Endodermal cell (in vitro differentiated cells): ENCODE measurements around the gene PSMB11. TPM values are rescaled to one million over a fixed set of nuclear protein-coding genes. Genes with fewer than 3 reads are reported as not detected.

Experiments used
- DNase-seq: peaks from one replicate; pipeline ENCODE4 v3.0.0-alpha.2; 2017
- H3K27ac ChIP-seq: 2 replicates; pipeline ENCODE4 v1.5.1; 2013; ENCODE audit warnings: mild to moderate bottlenecking, low read depth, low read length, moderate library complexity
- H3K27me3 ChIP-seq: 2 replicates; pipeline ENCODE4 v1.6.1; 2013; ENCODE audit warnings: mild to moderate bottlenecking, low read length, moderate library complexity; ENCODE audit not compliant: insufficient read depth, control insufficient read depth, poor library complexity, severe bottlenecking
- H3K36me3 ChIP-seq: 2 replicates; pipeline ENCODE4 v1.7.0; 2013; ENCODE audit warnings: mild to moderate bottlenecking, low read length, moderate library complexity; ENCODE audit not compliant: control insufficient read depth, insufficient read depth
- H3K4me1 ChIP-seq: one replicate; pipeline ENCODE4 v1.7.0; 2013; ENCODE audit warnings: low read length; ENCODE audit not compliant: control insufficient read depth, insufficient read depth
- H3K4me3 ChIP-seq: 2 replicates; pipeline ENCODE4 v1.5.1; 2013; ENCODE audit warnings: mild to moderate bottlenecking, low read length, moderate library complexity
- H3K9ac ChIP-seq: 2 replicates; pipeline ENCODE4 v1.6.1; 2013; ENCODE audit warnings: mild to moderate bottlenecking, low read length, moderate library complexity; ENCODE audit not compliant: poor library complexity, severe bottlenecking; ENCODE audit errors: extremely low read depth
- H3K9me3 ChIP-seq: 2 replicates; pipeline ENCODE4 v1.6.1; 2013; ENCODE audit warnings: mild to moderate bottlenecking, low read length, moderate library complexity; ENCODE audit not compliant: control insufficient read depth
- H3K27ac Mint-ChIP-seq: 2 replicates; pipeline ENCODE4 v1.8.0; 2020; ENCODE audit warnings: mixed read lengths
- H3K27me3 Mint-ChIP-seq: 2 replicates; pipeline ENCODE4 v1.8.0; 2021; ENCODE audit warnings: mild to moderate bottlenecking, mixed read lengths; ENCODE audit not compliant: insufficient read depth
- H3K36me3 Mint-ChIP-seq: 2 replicates; pipeline ENCODE4 v1.8.0; 2020; ENCODE audit warnings: low read depth, mixed read lengths
- H3K4me1 Mint-ChIP-seq: 2 replicates; pipeline ENCODE4 v1.8.0; 2020; ENCODE audit warnings: mixed read lengths
- H3K4me3 Mint-ChIP-seq: 2 replicates; pipeline ENCODE4 v1.8.0; 2020; ENCODE audit warnings: mild to moderate bottlenecking, moderate library complexity, mixed read lengths
- H3K9me3 Mint-ChIP-seq: 2 replicates; pipeline ENCODE4 v1.8.0; 2020; ENCODE audit warnings: mild to moderate bottlenecking, mixed read lengths
- WGBS, 2 experiments: methylation state at CpG; one replicate each; pipeline versions ENCODE4 v1.1.5 to v1.1.7; 2013; ENCODE audit warnings: missing lambda C conversion rate in 2 of 2, mixed read lengths in 1 of 2; ENCODE audit not compliant: insufficient coverage in 1 of 2, insufficient read length in 1 of 2; 5-methylcytosine and 5-hydroxymethylcytosine counted together
- total RNA-seq, 2 donors: library from RNA; stranded (reverse); fragmentation: NEBNext Ultra II Directional in 1 of 2; extraction: Animal tissue kit (Norgen Biotek cat#: 25700) in 1 of 2; gene quantifications; 2 replicates in 1 of 2; 3 replicates in 1 of 2; pipeline ENCODE4 v1.2.1, GENCODE V29; 2021
- TF ChIP-seq, protein P1 (sequence below): fragments of 200-600 bp; sonication (generic); conservative IDR thresholded peaks from 2 replicates; pipeline ENCODE4 v1.5.0; 2021; ENCODE audit warnings: antibody characterized with exemption, mild to moderate bottlenecking

Gene PSMB11
- total RNA-seq, 2 donors from 2014 or later, result not detected

DNA sequence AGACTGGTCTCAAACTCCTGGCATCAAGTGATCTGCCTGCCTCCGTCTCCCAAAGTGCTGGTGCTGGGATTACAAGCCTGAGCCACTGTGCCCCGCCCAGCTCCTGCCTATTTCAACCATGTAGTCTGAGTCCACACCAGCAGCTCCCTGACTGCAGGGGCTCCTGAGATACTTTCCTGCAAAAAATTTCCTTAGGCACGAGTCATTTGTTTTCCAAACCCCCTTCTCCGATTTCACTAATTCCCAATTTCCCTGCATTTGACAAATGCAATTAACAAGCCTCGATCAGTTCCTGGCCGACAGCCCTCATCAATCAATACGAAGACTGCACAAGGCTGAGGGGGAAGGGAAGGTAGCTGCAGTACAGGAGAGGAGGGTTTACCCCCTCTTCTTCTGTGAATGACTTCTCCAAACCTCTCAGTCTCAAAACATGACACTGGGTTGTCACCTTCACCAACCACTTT, 17.4 kb upstream of the PSMB11 start:
- Histone ChIP-seq H3K27me3 (no peaks in the 10 kb centered on the region), H3K27ac (peak overlapping the region; percentile 74), H3K4me3 (no peak overlapping the region), H3K9ac (no peak overlapping the region), H3K36me3 (peaks cover 36% of the 10 kb centered on the region), H3K9me3 (no peaks in the 10 kb centered on the region), H3K4me1 (peaks cover 15% of the 10 kb centered on the region)
- 67 to 82% methylated on average over 5 to 7 of the region's 7 CpGs for WGBS, 2 experiments
- Mint-ChIP-seq H3K27ac (peak overlapping the region; percentile 36), H3K9me3 (no peaks in the 10 kb centered on the region), H3K27me3 (no peaks in the 10 kb centered on the region), H3K4me1 (peaks cover 60% of the 10 kb centered on the region), H3K4me3 (no peak overlapping the region), H3K36me3 (peaks cover 38% of the 10 kb centered on the region)
- TF ChIP-seq, protein P1, sequence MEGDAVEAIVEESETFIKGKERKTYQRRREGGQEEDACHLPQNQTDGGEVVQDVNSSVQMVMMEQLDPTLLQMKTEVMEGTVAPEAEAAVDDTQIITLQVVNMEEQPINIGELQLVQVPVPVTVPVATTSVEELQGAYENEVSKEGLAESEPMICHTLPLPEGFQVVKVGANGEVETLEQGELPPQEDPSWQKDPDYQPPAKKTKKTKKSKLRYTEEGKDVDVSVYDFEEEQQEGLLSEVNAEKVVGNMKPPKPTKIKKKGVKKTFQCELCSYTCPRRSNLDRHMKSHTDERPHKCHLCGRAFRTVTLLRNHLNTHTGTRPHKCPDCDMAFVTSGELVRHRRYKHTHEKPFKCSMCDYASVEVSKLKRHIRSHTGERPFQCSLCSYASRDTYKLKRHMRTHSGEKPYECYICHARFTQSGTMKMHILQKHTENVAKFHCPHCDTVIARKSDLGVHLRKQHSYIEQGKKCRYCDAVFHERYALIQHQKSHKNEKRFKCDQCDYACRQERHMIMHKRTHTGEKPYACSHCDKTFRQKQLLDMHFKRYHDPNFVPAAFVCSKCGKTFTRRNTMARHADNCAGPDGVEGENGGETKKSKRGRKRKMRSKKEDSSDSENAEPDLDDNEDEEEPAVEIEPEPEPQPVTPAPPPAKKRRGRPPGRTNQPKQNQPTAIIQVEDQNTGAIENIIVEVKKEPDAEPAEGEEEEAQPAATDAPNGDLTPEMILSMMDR, result no peak
- DNase-seq, result no peak

DNA sequence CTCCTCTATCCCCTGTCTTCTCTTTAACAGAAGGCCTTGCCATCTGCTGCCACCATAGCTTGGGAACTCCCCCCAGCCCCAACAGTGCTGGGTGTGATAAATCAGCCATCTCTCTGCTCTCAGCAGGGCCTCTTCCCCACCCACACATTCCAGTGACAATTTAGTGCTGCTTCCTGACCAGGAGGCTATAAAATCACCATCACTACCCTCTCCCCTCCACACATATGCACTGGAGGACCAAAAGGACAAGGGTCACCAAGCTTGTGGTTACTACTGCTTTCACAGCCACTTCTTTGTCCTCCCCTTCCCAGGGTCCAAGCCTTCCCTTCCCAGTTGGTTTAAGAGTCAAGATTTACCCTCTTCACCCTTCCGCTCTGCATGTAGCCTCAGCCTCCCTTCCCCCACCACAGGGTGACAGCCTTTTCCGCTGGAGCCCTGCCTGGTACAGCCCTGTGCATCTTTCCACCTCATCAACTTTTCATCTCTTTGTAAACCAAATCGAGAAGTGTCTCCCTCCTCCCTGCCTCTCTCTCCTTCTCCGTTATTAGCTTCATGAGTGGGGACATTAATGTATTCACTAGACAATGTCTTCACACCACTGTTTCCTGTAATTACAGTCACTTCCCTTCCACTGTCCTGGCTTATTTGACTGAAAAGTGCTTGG, 16.7 kb upstream of the PSMB11 start:
- TF ChIP-seq, protein P1, result no peak
- DNase-seq, result no peak
- H3K36me3 ChIP-seq, result peaks cover 36% of the 10 kb centered on the region
- H3K9me3 Mint-ChIP-seq, result no peaks in the 10 kb centered on the region
- peaks cover 15% of the 10 kb centered on the region for H3K4me1 ChIP-seq
- no peaks in the 10 kb centered on the region for H3K27me3 Mint-ChIP-seq
- H3K36me3 Mint-ChIP-seq, result peaks cover 38% of the 10 kb centered on the region
- no peak overlapping the region for H3K4me3 ChIP-seq
- H3K4me3 Mint-ChIP-seq, result no peak overlapping the region
- no peaks in the 10 kb centered on the region for H3K27me3 ChIP-seq
- H3K9me3 ChIP-seq, result no peaks in the 10 kb centered on the region
- WGBS, 2 experiments, result 86 to 89% methylated on average over 2 to 4 of the region's 4 CpGs
- H3K27ac Mint-ChIP-seq, result peak overlapping the region; percentile 36
- no peak overlapping the region for H3K9ac ChIP-seq
- peaks cover 60% of the 10 kb centered on the region for H3K4me1 Mint-ChIP-seq
- peak overlapping the region; percentile 74 for H3K27ac ChIP-seq

DNA sequence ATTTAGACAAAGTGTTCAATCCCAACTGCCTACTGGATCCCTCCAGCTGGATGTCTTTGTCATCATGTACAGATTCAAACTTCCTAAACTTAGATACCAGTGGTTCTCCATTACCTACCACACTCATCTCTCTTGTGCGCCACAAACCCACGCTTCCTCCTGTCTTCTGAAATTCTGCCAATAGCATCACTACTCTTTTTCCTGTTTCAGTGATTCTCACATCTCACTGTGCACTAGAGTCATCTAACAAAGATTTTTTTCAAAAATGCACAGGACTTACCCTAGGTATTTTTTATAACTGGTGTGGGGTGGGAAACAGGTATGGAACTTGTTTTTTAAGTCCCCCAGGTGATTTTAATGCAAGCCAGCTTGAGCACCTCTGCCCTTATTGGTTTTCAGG, 13.2 kb upstream of the PSMB11 start:
- no peak overlapping the region for H3K4me3 Mint-ChIP-seq
- Histone ChIP-seq H3K4me1 (peaks cover 4% of the 10 kb centered on the region), H3K27ac (no peak overlapping the region)

More for the DNA sequence above, 13.2 kb upstream of the PSMB11 start:
- no peak for DNase-seq
- Mint-ChIP-seq H3K36me3 (peaks cover 68% of the 10 kb centered on the region), H3K4me1 (peaks cover 37% of the 10 kb centered on the region), H3K9me3 (no peaks in the 10 kb centered on the region), H3K27me3 (no peaks in the 10 kb centered on the region), H3K27ac (no peak overlapping the region)
- Histone ChIP-seq H3K27me3 (no peaks in the 10 kb centered on the region), H3K9me3 (peaks cover 4% of the 10 kb centered on the region), H3K9ac (no peak overlapping the region), H3K4me3 (no peak overlapping the region), H3K36me3 (peaks cover 67% of the 10 kb centered on the region)
- 97 to 100% methylated on average over 2 of the region's 2 CpGs for WGBS, 2 experiments
- TF ChIP-seq, protein P1, result no peak
